GM21786 (cell line): Measurements from ENCODE around the gene RNF186.
"Not testable (repeated sequence)": the region's sequence is repeated elsewhere in the genome, so short reads cannot be mapped to it uniquely, and the experiment has no call there.

Experiments used
- ATAC-seq: cut with Tn5 transposase; IDR thresholded peaks from one replicate; pipeline ENCODE4 v1.9.1; 2021; ENCODE audit not compliant: unreplicated experiment

RNF186 gene

DNA sequence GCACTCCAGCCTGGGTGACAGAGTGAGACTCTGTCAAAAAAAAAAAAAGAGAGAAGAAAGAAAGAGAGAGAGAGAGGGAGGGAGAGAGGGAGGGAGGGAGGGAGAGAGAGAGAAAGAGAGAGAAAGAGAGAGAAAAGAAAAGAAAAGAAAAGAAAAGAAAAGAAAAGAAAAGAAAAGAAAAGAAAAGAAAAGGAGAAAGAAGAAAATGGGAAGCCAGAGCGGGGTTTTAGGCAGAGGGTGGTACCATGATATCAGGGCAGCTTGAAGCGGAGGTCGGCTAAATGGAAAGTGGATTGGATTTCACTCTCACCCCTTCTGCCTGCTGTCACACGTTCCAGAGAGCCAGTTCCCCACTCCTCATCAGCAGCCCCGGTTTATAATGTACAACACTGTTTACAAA, 17.3 kb downstream of the RNF186 start:
- no peak for ATAC-seq

- no peak for ATAC-seq
Measured at GRCh38 chr1:19794583-19794982, 20.5 kb downstream of the RNF186 start.

DNA sequence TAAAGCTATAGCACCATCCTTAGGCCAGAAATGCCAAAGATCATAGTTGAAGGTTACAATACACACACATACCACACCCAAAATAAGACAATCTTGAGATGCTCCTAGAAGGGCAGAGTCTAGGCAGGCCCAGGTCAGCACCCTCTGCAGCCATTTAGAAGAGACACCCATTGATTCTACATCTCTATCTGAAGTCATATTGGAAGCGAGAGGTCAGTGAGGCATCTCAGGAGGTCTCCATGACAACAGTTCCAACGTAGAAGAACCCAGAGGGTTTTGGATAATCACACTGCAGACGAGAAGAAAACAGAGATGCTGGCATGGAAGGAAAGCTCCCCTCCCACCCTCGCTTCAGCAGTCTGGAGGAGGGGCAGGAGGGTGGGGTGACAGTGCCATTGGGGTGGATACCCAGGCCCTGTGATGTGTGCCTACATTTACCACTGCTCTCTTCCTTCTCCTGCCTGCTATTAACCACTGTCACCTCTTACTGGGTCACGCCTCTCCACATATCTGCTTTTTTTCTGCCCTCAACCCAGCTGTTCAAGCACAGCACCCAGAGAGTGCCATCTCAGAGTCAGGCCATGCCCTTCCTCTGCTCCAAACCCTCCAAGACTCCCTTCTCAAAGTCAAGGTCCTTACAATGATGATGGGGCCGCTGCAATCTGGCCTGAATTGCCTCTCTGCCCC, 21.6 kb downstream of the RNF186 start:
- ATAC-seq, result no peak

DNA sequence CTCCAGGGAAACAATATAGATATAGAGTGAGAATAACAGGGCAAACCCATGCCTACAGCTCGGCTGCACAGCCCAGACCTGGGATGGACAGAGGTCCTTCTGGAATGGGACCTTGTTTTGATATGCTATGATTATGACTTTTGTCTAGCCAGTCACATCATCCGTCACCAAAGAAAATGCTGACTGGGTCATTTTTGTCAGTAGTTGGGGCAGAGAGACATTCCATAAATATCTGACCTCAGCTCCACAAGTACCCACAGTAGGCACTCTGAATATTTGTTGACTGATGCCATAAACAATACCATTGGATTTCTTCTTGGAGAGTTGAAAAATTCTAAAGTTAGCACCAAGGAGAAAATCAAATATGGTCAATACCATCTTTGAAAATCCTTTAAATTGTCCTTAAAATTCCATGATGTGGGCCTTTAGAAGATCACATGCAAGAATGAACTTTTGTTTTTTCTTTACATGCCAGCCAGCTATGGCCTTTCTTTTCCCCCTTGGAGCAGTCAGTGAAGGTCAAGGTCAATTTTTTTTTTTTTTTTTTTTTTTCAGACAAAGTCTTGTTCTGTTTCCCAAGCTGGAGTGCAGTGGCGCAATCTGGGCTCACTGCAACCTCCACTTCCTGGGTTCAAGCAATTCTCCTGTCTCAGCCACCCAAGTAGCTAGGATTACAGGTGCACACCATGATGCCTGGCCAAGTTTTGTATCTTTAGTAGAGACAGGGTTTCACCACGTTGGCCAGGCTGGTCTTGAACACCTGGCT, 22.7 kb downstream of the RNF186 start:
- ATAC-seq, result no peak

DNA sequence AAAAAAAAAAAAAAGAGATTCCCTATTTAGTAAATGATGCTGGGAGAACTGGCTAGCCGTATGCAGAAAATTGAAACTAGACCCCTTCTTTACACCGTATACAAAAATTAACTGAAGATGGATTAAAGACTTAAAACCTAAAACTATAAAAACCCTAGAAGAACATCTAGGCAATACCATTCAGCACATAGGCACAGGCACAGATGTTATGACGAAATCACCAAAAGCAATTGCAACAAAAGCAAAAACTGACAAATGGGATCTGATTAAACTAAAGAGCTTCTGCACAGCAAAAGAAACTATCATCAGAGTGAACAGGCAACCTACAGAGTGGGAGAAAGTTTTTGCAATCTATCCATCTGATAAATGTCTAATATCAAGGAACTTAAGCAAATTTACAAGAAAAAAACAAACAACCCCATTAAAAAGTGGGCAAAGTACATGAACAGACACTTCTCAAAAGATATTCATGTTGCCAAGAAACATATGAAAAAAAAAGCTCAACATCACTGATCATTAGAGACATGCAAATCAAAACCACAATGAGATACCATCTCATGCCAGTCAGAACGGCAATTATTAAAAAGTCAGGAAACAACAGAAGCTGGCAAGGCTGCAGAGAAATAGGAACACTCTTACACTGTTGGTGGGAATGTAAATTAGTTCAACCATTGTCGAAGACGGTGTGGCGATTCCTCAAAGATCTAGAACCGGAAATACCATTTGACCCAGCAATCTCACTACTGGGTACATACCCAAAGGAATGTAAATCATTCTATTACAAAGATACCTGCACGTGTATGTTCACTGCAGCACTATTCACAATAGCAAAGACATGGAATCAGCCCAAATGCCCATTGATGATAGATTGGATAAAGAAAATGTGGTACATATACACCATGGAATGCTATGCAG, 24.8 kb downstream of the RNF186 start:
- ATAC-seq, result not testable (repeated sequence)

GRCh38 chr1:19786988-19787423, 28.1 kb downstream of the RNF186 start:
- no peak for ATAC-seq

GRCh38 chr1:19785660-19786059, 29.4 kb downstream of the RNF186 start:
- ATAC-seq, result no peak

DNA sequence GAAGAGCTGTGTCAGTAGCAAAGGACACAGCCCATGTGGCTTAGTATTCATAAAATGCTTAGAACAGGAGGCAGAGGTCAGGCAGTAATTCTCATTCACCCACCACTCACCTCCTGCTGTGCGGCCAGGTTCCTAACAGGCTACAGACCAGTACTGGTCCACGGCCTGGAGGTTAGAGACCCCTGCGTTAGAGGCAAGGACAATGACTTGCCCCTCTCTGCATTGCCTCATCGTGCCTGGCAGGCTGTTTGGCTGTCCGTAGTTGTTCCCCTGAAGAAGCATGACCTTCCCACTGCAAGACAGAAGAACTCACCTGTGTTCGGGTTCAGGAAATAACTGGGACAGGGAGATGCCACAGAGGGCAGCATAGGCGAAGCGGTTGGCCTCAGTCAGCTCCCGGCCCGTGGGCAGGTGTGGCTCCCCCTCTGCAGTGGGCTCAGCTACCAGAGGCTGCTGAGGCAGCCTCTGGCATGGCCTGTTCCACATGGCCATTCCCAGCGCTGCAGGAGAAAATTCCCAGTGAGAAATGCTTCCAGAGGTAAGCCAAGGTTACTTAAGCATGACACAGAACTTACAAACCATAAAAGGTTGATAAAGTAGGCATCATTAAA, 34.7 kb downstream of the RNF186 start:
- ATAC-seq, result no peak

GRCh38 chr1:19776933-19777332, 38.1 kb downstream of the RNF186 start:
- ATAC-seq, result no peak

GRCh38 chr1:19776287-19776686, 38.8 kb downstream of the RNF186 start:
- ATAC-seq, result no peak

GRCh38 chr1:19775831-19776230, 39.3 kb downstream of the RNF186 start:
- no peak for ATAC-seq

GRCh38 chr1:19775317-19775716, 39.8 kb downstream of the RNF186 start:
- ATAC-seq, result no peak

GRCh38 chr1:19774180-19774785, 40.8 kb downstream of the RNF186 start:
- no peak for ATAC-seq

GRCh38 chr1:19773485-19773884, 41.6 kb downstream of the RNF186 start:
- no peak for ATAC-seq

GRCh38 chr1:19772053-19772452, 43.0 kb downstream of the RNF186 start:
- no peak for ATAC-seq

- no peak for ATAC-seq
Measured at GRCh38 chr1:19771350-19771749, 43.7 kb downstream of the RNF186 start.

DNA sequence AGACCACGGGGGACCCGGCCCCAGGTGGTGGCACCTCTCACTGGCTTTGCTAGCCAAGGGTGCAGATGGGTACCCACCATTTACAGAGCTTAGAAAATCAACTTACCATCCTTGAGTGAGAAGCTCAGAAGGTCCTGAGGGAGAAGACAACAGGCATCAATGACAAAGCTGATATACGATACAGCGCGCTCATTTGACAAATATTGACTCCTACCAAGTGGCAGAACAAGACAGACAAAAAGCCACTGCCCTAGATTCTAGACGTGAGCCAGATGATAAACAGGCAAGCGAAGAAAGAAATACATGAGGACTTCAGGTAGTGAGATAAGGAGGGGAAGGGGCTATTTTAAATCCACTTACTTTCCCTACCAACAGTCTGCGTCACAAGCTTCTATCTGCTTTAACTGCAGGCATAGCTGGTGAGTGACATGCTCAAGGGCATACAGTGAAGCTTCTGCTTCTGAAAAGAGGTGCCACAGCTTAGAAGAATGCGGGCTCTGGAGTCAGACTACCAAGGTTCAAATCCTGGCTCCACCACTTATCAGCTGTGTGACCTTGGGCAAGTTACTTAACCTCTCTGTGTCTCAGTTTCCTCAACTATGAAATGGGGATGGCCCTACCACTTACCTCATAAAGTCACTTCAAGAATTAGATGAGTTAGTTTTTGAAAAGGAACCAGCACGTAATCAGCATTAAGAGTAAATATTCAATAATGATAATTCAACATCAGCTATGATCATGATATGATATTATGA, 44.5 kb downstream of the RNF186 start:
- ATAC-seq, result no peak

- no peak for ATAC-seq
Measured at GRCh38 chr1:19769211-19769932, 45.7 kb downstream of the RNF186 start.
